Stimulated activated CD8-positive, alpha-beta memory T cell treated with anti-CD3 and anti-CD28 coated beads, Interleukin-15, amount 100 ng/mL, for 24 hours (primary cell): ENCODE results near the gene ARHGAP23.
A peak's percentile ranks its signal among the peaks of the same experiment; 100 is the strongest.
"Not testable (repeated sequence)": the region's sequence is repeated elsewhere in the genome, so short reads cannot be mapped to it uniquely, and the experiment has no call there.

Experiments
- DNase-seq: peaks from one replicate; pipeline ENCODE4 v3.0.0-alpha.2; 2020; ENCODE audit warnings: low read depth

ARHGAP23 gene

DNA sequence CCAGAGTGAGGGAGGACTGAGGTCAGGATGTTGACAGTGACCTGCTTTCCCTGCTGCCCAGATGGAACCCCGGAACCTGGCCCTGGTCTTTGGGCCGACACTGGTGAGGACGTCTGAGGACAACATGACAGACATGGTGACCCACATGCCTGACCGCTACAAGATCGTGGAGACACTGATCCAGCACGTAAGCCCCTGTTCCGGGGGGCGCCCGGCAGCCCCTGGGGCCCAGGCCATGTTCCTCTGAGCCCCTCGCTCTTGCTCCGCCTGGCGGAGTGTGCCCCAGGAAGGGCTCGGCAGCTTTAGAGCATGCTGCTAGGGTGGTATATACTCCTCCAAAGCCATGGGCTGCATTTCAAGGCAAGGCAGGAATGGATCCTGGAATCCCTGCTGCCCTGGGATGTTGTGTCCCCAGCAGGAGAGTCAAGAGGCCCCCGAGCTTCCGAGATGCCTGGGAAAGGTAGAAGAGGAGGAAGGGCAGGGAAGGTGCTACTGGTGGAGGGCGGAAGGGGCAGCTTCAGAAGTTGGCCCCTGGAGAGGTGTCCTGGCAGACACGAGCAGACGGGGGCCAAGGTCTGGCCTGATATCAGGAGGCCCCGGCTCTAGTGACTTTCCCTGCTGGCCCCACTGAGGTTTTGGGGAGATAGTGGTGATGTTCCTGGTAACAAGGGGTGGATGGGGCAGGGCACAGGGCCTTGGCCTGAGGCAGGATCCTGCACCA, 63.2 kb downstream of the ARHGAP23 start:
- not testable (repeated sequence) for DNase-seq

DNA sequence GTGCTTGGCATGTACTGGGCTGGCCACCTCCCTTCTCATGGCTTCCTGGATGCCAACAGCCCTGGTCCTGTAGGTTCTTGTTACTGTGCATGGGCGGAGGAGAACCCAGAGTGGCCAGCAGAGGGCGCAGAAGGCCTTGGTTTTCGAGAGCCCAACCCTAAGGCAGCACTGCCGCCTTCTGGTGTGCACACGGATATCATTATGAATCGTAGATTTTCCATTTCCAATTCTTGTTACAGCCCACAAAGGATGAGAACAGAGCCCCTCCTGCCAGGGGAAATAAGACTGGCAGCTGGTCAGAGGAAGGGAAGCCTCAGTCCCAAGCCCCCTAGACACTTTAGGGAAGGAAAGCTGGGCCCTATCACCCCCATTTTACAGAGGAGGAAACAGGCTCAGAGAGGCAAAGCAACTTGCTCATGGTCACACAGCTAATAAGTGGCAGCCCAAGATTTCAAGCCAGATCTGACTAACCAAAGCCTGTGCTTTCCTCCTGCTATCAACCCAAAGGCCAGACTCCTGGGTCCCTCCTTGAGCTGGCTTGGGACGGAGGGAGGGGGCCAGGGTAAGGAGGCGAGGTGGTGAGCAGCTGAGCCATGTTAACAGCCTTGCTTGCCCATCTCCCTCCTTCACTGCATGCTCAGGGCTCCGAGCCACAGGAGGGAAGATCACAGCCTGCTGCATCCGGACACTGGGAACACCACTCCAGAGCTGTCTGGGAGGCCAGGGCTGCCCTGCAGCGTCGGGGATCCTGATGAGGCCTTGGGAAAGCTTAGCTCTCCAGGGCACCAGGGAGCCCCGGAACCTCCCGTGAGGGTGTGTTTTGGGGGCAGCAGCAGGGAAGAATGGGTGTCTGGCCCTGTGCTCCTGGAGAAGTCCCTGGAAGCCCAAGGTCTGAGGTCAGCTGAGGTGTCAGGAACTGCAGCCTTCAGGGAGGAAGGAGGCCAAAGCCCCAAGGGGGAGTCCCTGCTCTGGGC, 64.1 kb downstream of the ARHGAP23 start:
- DNase-seq: peak; percentile 93

DNA sequence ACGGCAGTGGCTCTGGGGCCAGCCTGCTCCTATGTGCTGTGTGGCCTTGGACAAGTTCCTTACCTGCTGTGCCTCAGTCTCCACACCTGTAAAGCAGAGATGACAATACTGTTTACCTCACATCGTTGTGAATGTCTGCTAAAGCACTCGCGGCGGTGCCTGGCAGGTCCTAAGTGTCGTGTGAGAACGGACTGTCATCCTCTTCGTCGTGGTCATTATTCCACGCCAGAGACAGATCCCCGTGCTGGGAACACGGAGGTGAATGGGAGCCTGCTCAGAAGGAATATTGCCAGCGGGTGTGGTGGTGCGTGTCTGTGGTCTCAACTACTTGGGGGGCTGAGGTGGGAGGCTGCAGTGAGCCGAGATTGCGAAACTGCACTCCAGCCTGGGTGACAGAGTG, 65.9 kb downstream of the ARHGAP23 start:
- DNase-seq: not testable (repeated sequence)

DNA sequence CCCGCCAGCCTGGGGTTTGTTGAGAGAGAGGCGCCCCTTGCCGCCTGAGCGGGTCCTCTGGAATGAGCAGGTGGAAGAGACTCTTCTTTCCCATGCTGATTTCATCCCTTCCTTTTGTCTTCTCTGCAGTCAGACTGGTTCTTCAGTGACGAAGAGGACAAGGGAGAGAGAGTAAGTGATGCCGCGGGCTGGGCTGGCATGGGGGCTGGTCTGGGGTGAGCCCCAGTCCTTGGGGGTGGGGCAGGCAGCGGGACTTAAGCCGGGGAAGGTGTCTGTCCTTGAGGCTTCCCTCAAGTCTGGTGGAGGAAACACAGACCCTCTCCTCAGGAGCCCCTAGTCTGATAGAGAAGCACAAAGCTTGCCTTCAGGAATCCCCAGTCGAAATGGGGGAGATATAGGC, 69.4 kb downstream of the ARHGAP23 start:
- DNase-seq: not testable (repeated sequence)

DNA sequence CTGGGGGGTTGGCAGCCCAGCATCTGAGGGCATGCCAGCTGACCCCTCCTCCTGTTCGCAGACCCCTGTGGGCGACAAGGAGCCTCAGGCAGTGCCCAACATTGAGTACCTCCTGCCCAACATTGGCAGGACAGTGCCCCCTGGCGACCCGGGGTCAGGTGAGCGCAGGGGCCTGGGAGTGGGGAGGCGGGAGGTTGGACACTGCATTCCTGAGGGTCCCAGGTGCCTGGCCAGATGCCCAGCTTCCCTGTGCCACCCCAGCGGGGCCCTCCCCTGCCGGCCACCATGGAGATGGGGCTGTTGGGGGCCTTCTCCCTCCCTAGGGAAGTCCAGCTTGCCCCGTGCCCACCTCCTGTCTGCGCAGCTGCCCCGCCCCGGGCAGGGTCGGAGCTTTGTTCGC, 70.1 kb downstream of the ARHGAP23 start:
- no peak for DNase-seq

DNA sequence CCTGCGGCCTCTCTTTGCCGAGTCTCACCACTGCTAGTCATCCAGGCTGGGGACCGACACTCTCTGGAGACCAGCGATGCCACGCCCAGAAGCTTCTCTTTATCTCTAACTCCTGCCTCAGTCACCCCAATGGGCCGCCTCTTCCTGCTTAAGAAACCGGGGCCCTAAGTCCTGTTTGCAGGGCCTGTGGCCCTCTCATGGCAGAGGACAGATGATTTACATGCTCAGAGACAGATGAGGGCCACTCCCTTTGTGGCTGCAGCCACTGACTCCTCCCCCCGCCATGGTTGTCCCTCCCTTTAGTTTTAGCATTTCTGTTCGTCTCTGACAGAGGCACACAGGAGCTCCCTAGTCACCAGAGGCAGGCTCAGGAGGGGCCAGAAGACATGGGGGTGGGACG, 71.0 kb downstream of the ARHGAP23 start:
- not testable (repeated sequence) for DNase-seq

DNA sequence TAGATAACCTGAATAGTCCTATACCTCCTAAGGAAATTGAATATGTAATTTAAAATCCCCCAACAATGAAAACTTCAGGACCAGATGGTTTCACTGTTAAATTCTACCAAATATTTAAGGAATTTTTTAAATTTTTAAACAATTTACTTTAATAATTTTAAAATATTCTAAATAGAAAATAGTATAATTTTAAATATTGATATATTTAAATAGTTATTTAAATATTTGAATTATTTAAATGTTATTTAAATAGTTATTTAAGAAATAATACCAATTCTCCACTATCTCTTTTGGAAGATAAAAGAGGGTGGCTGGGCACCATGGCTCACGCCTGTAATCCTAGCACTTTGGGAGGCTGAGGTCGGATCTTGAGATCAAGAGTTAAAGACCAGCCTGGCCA, 73.5 kb downstream of the ARHGAP23 start:
- not testable (repeated sequence) for DNase-seq

DNA sequence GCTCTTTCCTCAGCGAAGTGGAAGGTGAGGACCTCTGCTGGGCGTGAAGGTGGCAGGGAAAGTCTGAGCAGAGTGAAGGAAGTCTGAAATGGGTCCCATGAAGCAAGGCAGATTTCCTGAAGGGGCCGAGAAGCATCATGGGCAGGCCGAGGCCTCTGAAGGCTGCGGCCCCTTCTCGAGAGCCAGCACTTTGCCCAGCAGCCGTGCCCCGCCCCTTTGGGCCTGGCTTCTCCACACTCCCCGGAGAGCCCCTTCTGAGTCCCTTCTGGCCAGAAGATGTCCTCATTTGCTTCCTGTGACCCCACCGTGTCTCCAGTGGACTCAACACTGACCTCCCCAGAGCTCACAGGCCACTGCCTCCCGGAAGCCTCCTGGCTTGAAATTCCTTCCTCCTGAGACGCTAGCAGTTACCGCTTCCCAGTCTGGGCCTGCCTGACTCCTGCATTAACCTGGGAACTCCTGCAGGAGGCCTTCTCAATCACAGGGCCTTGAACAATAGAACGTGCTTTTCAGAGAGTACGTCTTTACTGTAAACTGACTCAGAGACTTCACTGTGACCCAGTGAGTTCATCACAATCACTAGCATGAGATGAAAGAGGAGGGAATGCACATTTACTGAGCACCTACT, 75.1 kb downstream of the ARHGAP23 start:
- not testable (repeated sequence) for DNase-seq

DNA sequence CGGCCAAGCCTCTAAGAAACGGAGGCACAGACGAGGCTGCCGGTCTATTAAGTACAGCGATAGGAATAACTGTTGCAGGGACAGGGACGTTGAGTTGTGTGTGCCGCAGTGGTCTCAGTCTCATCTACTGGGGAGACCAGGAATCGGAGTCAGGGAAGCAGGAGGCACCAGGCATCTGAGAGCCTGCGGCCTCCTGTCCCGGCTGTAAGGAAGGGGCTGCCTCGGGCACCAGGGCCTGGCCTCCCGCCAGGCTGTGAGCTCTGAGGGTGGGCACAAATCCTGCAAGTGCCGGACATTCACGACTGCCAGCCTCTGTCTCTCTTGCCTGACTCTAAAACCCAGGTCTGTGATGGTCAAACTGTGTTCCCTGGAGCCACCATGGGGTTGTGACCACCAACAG, 76.0 kb downstream of the ARHGAP23 start:
- DNase-seq: no peak

DNA sequence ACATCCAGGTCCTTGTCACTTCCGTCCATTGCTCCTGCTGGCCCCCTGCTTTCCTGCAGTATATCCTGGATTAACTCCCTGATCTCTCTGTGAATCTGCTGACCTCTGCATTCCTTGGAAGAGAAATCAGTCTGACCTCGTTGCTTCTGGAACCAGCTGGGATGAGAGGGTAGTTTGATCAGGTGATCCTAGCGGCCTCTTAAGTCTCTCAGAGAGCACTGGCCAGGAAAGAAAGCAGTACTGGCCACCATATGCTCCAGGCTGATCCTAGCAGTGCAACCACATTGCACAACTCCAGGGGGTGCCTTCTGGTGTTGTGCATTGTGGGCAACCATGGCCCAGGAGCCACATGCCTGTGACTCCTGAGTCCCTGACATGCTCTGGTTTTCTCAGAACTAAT, 79.2 kb downstream of the ARHGAP23 start:
- no peak for DNase-seq

DNA sequence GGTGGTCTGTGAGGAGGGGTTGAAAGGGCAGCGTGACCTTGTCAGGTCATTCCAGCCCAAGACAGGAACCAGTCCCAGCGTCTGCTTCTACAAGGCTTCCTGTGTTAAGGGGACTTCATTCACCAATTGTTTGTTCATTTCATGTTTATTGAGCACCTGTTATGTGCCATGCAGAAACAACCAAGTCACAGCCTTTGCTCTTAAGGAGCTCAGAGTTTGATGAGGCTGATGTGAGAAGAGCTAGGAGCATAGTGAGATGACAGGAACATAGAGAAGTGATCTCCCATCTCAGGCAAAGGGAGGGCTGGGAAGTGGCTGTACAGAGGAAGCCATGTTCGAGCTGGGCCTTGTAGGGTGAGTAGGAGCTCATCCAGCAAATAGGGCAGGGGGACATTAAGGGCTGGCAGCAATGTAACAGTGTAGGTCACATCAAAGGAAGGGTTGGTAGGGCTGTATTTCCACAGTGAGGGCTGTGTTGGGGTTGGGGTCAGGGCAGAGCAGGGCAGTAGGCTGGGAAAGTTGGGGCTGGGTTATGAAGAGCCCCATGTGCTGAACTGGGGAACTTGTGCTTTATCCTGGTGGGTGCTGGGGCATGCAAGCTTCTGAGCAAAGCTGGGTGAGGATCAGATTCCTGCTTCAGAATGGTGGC, 79.8 kb downstream of the ARHGAP23 start:
- DNase-seq: no peak

DNA sequence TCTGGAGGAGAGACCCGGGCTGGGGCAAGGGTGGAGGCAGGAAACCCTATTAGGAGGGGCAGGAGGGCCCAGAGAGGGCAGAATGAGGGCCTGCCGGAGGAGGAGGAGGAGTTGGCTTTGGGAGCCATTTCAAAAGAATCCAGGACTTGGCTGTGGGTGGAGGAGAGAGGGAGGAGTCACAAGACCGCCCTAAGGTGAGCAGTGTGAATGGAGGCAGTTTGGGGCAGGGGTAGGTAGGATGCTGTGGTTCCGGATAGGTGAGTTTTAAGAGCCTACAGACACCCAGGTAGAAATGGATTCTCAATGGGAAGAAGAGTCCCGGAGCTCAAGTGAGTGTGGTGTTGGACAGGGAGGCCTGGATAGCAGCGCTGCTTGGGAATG, 80.3 kb downstream of the ARHGAP23 start:
- DNase-seq: no peak

DNA sequence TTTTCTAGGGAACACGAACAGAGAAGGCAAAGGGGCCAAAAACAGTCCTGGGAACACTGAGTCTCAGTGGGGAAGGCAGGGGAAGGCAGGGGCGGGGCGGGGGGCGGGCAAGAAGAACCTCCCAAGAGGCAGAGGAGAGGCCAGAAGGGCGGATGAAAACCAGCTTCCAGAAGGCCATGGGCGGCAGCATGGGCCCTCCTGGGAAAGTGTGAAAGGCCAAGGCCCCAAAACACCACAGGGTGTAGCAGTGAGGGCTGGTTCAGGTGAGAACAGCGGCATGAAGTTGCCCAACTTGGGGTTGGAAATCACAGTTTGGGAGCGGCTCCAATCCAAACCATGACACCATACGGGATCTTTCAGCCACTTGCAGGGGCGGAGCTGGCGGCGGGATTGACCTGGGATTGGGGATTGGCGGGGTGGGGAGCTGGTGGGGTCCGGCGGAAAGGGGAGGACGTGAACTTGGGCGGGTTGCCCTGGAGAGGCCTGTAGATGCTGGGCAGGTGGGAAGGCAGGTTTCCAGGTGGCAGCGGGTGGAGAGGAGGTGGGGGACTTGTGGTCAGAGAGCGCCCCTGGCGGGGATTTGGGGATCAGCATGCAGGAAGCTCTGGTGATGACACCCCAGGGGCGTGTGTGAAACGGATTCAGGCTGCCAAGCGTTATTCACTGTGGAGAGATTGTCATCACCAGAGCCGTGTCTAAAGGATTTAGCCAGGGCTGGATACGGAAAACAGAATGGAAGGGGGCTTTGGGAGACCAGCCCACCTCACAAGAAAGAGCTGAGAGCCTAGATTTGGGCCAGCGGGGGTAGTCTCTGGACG, 80.9 kb downstream of the ARHGAP23 start:
- peak; percentile 36 for DNase-seq

DNA sequence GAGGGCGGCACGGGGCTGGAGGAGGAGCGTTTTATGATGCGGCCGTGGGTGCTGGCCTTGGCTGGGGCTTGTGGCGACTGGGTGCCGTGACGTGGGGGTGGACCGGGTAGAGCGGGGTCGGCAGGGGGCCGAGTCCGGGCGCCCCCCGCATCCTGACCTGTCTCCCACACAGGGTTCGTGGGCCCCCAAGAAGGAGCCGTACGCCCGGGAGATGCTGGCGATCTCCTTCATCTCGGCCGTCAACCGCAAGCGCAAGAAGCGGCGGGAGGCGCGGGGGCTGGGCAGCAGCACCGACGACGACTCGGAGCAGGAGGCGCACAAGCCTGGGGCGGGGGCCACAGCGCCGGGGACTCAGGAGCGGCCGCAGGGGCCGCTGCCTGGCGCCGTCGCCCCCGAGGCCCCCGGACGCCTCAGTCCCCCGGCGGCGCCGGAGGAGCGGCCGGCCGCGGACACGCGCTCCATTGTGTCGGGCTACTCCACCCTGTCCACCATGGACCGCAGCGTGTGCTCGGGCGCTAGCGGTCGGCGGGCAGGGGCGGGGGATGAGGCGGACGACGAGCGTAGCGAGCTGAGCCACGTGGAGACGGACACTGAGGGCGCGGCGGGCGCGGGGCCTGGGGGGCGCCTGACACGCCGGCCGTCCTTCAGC, 81.6 kb downstream of the ARHGAP23 start:
- DNase-seq: no peak

DNA sequence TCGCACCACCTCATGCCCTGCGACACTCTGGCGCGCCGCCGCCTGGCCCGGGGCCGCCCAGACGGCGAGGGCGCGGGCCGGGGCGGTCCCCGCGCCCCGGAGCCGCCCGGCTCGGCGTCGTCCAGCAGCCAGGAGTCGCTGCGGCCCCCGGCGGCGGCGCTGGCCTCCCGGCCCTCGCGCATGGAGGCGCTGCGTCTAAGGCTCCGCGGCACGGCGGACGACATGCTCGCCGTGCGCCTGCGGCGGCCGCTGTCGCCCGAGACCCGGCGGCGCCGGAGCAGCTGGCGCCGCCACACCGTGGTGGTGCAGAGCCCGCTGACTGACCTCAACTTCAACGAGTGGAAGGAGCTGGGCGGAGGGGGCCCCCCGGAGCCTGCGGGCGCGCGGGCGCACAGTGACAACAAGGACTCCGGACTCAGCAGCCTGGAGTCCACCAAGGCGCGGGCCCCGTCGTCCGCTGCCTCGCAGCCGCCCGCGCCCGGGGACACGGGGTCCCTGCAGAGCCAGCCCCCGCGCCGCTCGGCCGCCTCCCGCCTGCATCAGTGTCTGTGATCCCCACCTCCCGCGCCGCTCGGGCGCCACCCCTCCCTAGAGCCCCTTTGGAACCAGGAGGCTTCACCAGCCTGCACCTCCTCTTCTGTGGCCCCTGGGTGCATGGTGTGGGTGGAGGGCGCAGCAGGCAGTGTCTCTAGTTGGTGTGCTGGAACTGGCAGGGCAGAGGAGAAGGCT, 82.3 kb downstream of the ARHGAP23 start:
- no peak for DNase-seq

DNA sequence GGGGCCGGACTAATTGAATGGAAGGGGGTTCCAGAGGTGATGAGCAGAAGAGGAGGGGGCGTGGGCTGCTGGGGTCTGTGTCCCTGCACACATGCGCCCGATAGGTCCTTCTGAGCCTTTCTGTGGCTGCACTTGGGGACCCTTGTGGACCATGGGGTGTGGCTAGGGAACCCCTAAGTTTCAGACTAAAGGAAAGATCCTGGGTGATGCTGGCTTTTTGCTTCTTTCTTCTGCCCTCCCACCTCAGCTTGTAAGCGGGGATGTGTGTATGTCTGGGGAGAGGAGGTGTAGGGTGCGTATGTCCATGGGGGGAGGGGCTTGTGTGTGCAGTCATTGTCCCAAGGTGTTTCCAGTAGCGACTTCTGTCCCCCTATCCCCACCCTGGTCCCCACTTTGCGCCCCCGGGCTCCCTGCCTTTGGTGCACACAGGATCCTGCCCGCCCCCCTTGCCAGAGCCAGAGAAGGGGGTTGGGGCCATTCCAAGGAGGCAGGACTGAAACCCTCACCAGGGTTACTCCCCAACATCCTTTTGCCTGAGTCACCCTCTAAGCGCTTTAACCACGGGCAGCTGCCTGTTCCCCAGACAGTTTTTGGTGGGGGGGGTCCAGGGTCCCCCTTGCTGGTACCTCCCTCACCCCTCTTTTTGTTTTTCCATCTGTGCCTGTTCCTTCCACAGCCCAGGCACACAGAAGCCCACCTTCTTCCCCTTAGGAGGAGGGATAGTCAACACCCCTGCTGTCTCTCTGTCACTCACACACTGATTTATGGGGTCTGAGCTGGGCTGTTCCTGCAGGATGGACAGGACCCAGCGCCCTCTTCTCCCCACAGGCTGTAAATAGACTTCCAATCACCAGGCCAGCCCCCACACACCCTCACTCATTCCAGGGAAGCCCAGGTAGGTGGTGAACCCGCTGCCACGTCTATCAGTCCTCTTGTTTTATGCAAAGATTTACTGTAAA, 83.2 kb downstream of the ARHGAP23 start:
- DNase-seq: no peak

DNA sequence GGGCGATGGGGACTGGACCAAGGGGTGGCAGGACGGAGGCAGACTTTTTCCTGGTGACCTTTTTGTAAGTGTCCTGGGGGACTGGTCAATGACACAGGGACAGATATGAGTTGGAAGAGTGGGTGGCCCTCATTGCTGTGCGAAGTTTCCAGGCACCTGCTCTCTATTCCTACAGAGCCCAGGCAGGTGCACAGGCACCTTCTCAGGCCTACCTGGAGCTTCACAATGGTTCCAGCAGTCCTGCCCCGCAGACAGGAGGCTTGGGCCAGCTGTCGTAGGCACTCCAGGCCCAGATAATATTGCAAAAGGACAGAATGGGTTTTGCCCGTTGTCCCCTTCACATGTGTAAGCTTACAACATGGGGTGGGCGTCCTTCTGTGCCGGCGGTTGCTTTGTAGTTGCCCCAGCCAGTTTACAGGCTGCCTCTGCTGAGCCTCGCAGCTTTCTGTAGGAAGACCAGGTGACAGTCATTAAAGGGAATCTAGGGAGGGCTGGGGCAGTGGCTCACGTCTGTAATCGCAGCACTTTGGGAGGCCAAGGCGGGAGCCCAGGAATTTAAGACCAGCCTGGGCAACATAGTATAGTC, 84.3 kb downstream of the ARHGAP23 start:
- DNase-seq: no peak

DNA sequence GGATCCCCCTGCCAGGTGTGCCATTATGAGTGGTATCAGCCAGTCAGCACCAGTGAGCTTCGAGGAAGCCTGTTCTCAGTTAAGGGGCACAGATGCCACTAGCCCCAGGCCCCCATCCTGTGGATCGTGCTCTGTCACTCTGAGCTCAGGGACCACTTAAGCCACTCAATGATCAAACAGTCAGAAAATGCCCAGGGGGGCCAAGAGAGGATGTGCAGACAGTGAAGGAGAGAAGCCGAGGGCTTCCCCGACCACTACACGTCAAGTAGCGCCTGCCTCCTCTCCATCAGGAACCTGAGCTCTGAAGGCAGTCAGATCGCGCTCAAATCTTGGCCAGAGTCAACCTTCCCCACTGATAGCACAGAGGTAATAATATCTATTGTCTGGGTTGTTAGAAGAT, 98.3 kb downstream of the ARHGAP23 start:
- not testable (repeated sequence) for DNase-seq

DNA sequence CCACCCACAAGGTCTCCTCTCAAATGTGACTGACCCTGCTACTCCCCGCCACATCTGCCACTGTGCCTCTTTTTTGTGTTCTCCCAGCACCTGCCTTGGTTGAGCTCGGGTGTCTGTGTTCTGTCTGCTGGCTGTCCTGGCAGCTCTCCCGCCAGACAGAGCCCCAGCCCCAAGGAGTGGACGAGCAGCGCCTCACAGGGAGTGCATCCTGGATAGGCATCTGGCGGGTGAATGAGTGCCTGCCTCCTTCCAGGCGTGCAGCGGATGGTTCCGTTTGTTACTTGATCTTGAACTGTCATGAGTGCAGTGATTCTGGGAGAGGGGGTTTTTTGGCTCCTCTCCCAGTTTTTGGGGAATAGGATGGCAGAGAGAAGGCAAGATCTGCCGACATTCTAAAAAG, 99.9 kb downstream of the ARHGAP23 start:
- DNase-seq: not testable (repeated sequence)
